ENCODE measurements around the gene TOGARAM2.
A peak's percentile ranks its signal among the peaks of the same experiment; 100 is the strongest.

TOGARAM2 gene

DNA sequence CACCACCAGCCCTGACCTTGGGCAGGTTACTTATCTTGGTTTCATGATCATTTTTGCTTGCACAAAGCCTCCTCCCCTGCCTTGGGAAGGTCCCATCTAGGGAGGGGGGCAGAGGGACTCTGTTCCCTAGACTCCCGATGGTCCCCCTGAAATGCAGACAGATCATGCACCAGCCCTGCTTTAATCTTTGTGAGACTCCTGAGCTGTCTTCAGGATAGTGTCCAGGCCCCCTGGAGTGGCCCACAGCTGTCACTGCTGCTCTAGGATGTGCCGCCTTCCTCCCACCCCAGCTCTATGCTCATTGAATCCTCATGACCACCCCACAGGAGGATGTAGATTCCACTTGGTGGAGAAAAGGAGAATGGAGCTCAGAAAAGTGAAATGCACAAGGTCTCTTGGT lies 65.2 kb downstream of the TOGARAM2 start:
- no peak overlapping the region for H3K4me3 ChIP-seq (replicated peaks in 1 of 2; ENCODE audit: low read depth in 2 of 2, low read length in 2 of 2)
- TF ChIP-seq, protein P1, sequence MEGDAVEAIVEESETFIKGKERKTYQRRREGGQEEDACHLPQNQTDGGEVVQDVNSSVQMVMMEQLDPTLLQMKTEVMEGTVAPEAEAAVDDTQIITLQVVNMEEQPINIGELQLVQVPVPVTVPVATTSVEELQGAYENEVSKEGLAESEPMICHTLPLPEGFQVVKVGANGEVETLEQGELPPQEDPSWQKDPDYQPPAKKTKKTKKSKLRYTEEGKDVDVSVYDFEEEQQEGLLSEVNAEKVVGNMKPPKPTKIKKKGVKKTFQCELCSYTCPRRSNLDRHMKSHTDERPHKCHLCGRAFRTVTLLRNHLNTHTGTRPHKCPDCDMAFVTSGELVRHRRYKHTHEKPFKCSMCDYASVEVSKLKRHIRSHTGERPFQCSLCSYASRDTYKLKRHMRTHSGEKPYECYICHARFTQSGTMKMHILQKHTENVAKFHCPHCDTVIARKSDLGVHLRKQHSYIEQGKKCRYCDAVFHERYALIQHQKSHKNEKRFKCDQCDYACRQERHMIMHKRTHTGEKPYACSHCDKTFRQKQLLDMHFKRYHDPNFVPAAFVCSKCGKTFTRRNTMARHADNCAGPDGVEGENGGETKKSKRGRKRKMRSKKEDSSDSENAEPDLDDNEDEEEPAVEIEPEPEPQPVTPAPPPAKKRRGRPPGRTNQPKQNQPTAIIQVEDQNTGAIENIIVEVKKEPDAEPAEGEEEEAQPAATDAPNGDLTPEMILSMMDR (IDR thresholded peaks at IDR 0.05; ENCODE audit: low read depth, low read length) = no peak
- DNase-seq (ENCODE audit: low read depth in 2 of 2) = no peak

DNA sequence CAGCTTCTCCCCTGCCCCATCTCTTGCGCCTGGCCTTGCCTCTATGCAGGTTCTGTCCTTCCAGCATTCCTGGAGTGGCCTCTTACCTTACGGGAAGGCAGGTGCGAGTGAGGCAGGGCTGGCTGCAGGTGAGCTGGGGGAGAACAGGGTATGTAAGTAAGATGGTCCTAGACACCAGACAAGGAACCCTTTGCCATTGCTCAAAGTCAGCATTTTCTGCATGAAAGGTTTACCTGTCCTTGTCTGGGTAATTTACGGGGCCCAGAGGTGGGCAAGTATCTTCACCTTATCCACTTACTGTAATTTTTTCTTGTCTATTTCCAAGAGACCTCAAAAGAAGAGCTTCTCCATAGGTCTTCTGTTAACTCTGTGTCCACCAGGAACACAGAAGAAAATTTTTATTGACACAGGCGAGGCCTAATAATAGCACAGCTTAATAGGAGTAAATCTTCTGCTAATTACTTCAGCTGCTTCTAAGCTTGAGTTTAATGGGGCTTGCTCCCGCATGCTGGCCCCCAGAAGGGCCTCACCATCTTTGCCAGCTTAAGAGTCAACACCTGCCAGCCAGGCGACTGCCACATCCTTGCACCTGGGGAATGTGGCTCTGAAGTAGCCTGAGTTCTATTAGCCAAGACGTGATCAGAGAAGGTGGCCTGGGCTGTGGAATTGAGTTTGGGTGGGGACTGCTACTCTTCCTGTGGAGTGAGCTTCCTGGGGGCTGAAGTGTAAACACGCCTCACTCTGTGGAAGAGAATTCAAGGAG lies 66.2 kb downstream of the TOGARAM2 start:
- no peak for DNase-seq (ENCODE audit: low read depth in 2 of 2)
- TF ChIP-seq, protein P1 (IDR thresholded peaks at IDR 0.05; ENCODE audit: low read depth, low read length) = no peak
- no peak overlapping the region for H3K4me3 ChIP-seq (replicated peaks in 1 of 2; ENCODE audit: low read depth in 2 of 2, low read length in 2 of 2)

- H3K4me3 ChIP-seq (replicated peaks in 1 of 2; ENCODE audit: low read depth in 2 of 2, low read length in 2 of 2) = no peak overlapping the region
- DNase-seq (ENCODE audit: low read depth in 2 of 2) = no peak
- TF ChIP-seq, protein P1 (IDR thresholded peaks at IDR 0.05; ENCODE audit: low read depth, low read length) = no peak
Measured at GRCh38 chr2:29050591-29050990, 69.5 kb downstream of the TOGARAM2 start.

GRCh38 chr2:29051730-29052129 lies 70.6 kb downstream of the TOGARAM2 start:
- no peak for DNase-seq (ENCODE audit: low read depth in 2 of 2)
- H3K4me3 ChIP-seq (replicated peaks in 1 of 2; ENCODE audit: low read depth in 2 of 2, low read length in 2 of 2) = no peak overlapping the region
- TF ChIP-seq, protein P1 (IDR thresholded peaks at IDR 0.05; ENCODE audit: low read depth, low read length) = no peak

- TF ChIP-seq, protein P1 (IDR thresholded peaks at IDR 0.05; ENCODE audit: low read depth, low read length) = no peak
- DNase-seq (ENCODE audit: low read depth in 2 of 2) = no peak
- no peak overlapping the region for H3K4me3 ChIP-seq (replicated peaks in 1 of 2; ENCODE audit: low read depth in 2 of 2, low read length in 2 of 2)
Measured at GRCh38 chr2:29052807-29053206, 71.7 kb downstream of the TOGARAM2 start.

GRCh38 chr2:29053223-29053622 lies 72.1 kb downstream of the TOGARAM2 start:
- peak in 1 of 2 donors; percentile 11 for DNase-seq (ENCODE audit: low read depth in 2 of 2)
- H3K4me3 ChIP-seq (replicated peaks in 1 of 2; ENCODE audit: low read depth in 2 of 2, low read length in 2 of 2) = no peak overlapping the region
- TF ChIP-seq, protein P1 (IDR thresholded peaks at IDR 0.05; ENCODE audit: low read depth, low read length) = no peak
